HEK293 (cell line): ENCODE results near the gene RBPJL.
A peak's percentile ranks its signal among the peaks of the same experiment; 100 is the strongest.

ENCODE experiments used
- ATF2 ChIP-seq: fragments of 450-650 bp; formaldehyde crosslinking; IDR thresholded peaks from 2 replicates; pipeline ENCODE4 v1.5.1; 2016; ENCODE audit warnings: missing biosample characterization, missing genetic modification characterization, low read depth
- EGR2 ChIP-seq: fragments of 450-650 bp; formaldehyde crosslinking; IDR thresholded peaks from 2 replicates; pipeline ENCODE4 v1.5.1; 2016; ENCODE audit warnings: low read depth, missing biosample characterization, missing genetic modification characterization
- KLF1 ChIP-seq: fragments of 450-650 bp; formaldehyde crosslinking; IDR thresholded peaks from 2 replicates; pipeline ENCODE4 v1.5.1; 2016; ENCODE audit warnings: missing biosample characterization, missing genetic modification characterization
- KLF16 ChIP-seq: fragments of 450-650 bp; formaldehyde crosslinking; IDR thresholded peaks from 2 replicates; pipeline ENCODE4 v1.5.1; 2017; ENCODE audit warnings: missing biosample characterization, missing genetic modification characterization
- MYNN ChIP-seq: fragments of 450-650 bp; formaldehyde crosslinking; IDR thresholded peaks from 2 replicates; pipeline ENCODE4 v1.5.1; 2016; ENCODE audit warnings: missing biosample characterization, missing genetic modification characterization, borderline replicate concordance
- PBX3 ChIP-seq: sonication (generic); formaldehyde crosslinking; IDR thresholded peaks from 2 replicates; pipeline ENCODE4 v1.8.1; 2022; ENCODE audit warnings: mild to moderate bottlenecking, moderate library complexity, missing genetic modification reagents
- YY1 ChIP-seq: fragments of 450-650 bp; formaldehyde crosslinking; IDR thresholded peaks from 2 replicates; pipeline ENCODE4 v1.5.1; 2018; ENCODE audit warnings: missing biosample characterization, missing genetic modification characterization
- ZBTB11 ChIP-seq: fragments of 450-650 bp; formaldehyde crosslinking; conservative IDR thresholded peaks from 2 replicates; pipeline ENCODE4 v1.5.1; 2016; ENCODE audit warnings: low read depth, missing biosample characterization, missing genetic modification characterization
- ZNF138 ChIP-seq: fragments of 450-650 bp; formaldehyde crosslinking; IDR thresholded peaks from 2 replicates; pipeline ENCODE4 v1.5.1; 2016; ENCODE audit warnings: missing biosample characterization, missing genetic modification characterization, borderline replicate concordance
- ZNF239 ChIP-seq: fragments of 450-650 bp; formaldehyde crosslinking; IDR thresholded peaks from 2 replicates; pipeline ENCODE4 v1.5.1; 2016; ENCODE audit warnings: missing biosample characterization, missing genetic modification characterization
- ZNF274 ChIP-seq, 2 experiments: fragments of 200-500 bp in 1 of 2; fragments of 450-650 bp in 1 of 2; sonication (Bioruptor generic) in 1 of 2; formaldehyde crosslinking in 1 of 2; IDR thresholded peaks; 2 replicates each; pipeline versions ENCODE4 v1.5.1 to v1.6.1; 2014 to 2016; ENCODE audit warnings: borderline replicate concordance in 1 of 2, inconsistent platforms in 1 of 2, low read length in 1 of 2, missing biosample characterization in 1 of 2, missing genetic modification characterization in 1 of 2
- ZNF302 ChIP-seq: fragments of 450-650 bp; formaldehyde crosslinking; IDR thresholded peaks from 2 replicates; pipeline ENCODE4 v1.5.1; 2016; ENCODE audit warnings: missing biosample characterization, missing genetic modification characterization, low read depth
- ZNF391 ChIP-seq: fragments of 450-650 bp; formaldehyde crosslinking; IDR thresholded peaks from 2 replicates; pipeline ENCODE4 v1.5.1; 2016; ENCODE audit warnings: low read depth, missing biosample characterization, missing genetic modification characterization, borderline replicate concordance
- ZNF473 ChIP-seq: fragments of 450-650 bp; formaldehyde crosslinking; IDR thresholded peaks from 2 replicates; pipeline ENCODE4 v1.5.1; 2017; ENCODE audit warnings: missing biosample characterization, missing genetic modification characterization
- ZNF501 ChIP-seq: fragments of 450-650 bp; formaldehyde crosslinking; IDR thresholded peaks from 2 replicates; pipeline ENCODE4 v1.5.1; 2016; ENCODE audit warnings: missing biosample characterization, missing genetic modification characterization
- ZNF544 ChIP-seq: fragments of 450-650 bp; formaldehyde crosslinking; IDR thresholded peaks from 2 replicates; pipeline ENCODE4 v1.5.0; 2017; ENCODE audit warnings: missing biosample characterization, missing genetic modification characterization
- ZNF561 ChIP-seq: fragments of 450-650 bp; IDR thresholded peaks from 2 replicates; pipeline ENCODE4 v1.5.1; 2018; ENCODE audit warnings: missing biosample characterization, missing genetic modification characterization, borderline replicate concordance
- ZNF571 ChIP-seq: fragments of 450-650 bp; formaldehyde crosslinking; IDR thresholded peaks from 2 replicates; pipeline ENCODE4 v1.5.0; 2017; ENCODE audit warnings: missing biosample characterization, missing genetic modification characterization
- ZNF610 ChIP-seq: fragments of 450-650 bp; formaldehyde crosslinking; IDR thresholded peaks from 2 replicates; pipeline ENCODE4 v1.5.1; 2016; ENCODE audit warnings: missing biosample characterization, missing genetic modification characterization, borderline replicate concordance
- ZNF658 ChIP-seq: fragments of 450-650 bp; formaldehyde crosslinking; IDR thresholded peaks from 2 replicates; pipeline ENCODE4; 2016; ENCODE audit warnings: missing biosample characterization, missing genetic modification characterization
- ZNF670 ChIP-seq: fragments of 450-650 bp; formaldehyde crosslinking; IDR thresholded peaks from 2 replicates; pipeline ENCODE4 v1.5.1; 2016; ENCODE audit warnings: missing biosample characterization, missing genetic modification characterization, low read depth
- ZNF777 ChIP-seq: fragments of 450-650 bp; formaldehyde crosslinking; IDR thresholded peaks from 2 replicates; pipeline ENCODE4 v1.5.1; 2017; ENCODE audit warnings: missing biosample characterization, missing genetic modification characterization, borderline replicate concordance
- TF ChIP-seq, protein P1 (sequence below): fragments of 450-650 bp; formaldehyde crosslinking; IDR thresholded peaks from 2 replicates; pipeline ENCODE4 v1.5.1; 2016; ENCODE audit warnings: missing biosample characterization, missing genetic modification characterization
- TF ChIP-seq, protein P2 (sequence below): fragments of 450-650 bp; formaldehyde crosslinking; IDR thresholded peaks from 2 replicates; pipeline ENCODE4 v1.5.1; 2017; ENCODE audit warnings: missing biosample characterization, missing genetic modification characterization
- TF ChIP-seq, protein P3 (sequence below): fragments of 450-650 bp; formaldehyde crosslinking; IDR thresholded peaks from 2 replicates; pipeline ENCODE4 v1.5.1; 2017; ENCODE audit warnings: missing biosample characterization, missing genetic modification characterization
- TF ChIP-seq, protein P4 (sequence below): fragments of 450-650 bp; formaldehyde crosslinking; IDR thresholded peaks from 2 replicates; pipeline ENCODE4 v1.5.1; 2016; ENCODE audit warnings: missing biosample characterization, missing genetic modification characterization

RBPJL gene

DNA sequence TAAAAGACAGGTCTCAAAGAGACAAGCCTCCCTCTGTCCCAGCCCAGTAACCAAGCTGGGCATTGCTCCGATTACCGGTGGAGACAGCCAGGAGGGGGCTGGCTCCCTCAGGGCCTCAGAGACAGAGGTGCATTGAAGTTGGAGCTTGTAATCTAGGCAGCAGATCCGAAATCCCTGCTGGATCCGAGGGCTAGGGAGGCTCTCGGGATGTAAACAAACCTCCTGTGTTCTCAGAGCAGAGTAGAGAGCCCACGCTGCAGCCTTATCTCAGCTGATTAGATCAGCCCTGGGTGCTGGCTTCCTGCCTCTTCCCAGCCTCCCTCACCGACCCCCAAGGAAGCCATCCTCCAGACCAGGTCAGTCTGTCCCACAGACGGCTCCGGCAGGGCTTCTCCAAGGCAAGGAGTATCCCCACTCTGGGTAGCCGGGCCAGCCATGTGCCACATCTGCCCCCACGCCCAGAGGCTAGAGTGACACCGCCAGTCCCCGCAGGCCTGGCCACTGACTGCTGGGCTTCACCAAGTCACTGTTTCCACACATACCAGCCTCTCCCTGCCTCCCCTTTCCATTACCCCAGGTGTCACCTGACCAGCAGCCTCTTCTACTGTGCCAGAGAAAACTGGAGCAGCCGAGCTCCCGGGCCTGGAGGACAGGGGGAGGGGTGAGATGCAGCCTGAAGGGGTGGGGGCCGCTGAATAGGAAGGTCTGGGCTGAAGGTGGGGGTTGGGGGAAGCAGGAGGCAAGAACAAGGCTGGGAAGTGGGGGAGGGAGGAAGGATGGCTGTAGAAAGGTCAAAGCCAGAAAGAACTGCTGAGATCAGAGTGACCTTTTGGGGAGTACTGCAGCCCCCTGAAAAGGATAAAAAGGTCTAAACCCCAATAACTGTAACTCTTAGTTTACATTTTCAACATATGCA lies 35.6 kb downstream of the RBPJL start (continued):
- TF ChIP-seq KLF16 (tag by site-specific recombination) (0 out of 2 replicates have a peak, but pooled peaks have one; percentile 11), ATF2 (tag by site-specific recombination) (no peak), PBX3 (CRISPR knock-in tag) (no peak), ZNF138 (no peak), ZNF239 (no peak), ZBTB11 (tag by site-specific recombination) (no peak), ZNF561 (tag by site-specific recombination) (no peak), ZNF391 (no peak), ZNF658 (tag by site-specific recombination) (no peak), KLF1 (tag by site-specific recombination) (0 out of 2 replicates have a peak, but pooled peaks have one; percentile 10), ZNF777 (tag by site-specific recombination) (no peak), ZNF670 (tag by site-specific recombination) (no peak), EGR2 (tag by site-specific recombination) (peak; percentile 88), ZNF274 (IDR thresholded peaks at IDR 0.05; ENCODE audit: low read length) (no peak), ZNF274 (tag by site-specific recombination; IDR thresholded peaks at IDR 0.05; ENCODE audit: borderline replicate concordance) (no peak), ZNF302 (tag by site-specific recombination) (no peak), YY1 (tag by site-specific recombination) (no peak), MYNN (tag by site-specific recombination) (no peak), ZNF571 (tag by site-specific recombination) (no peak), ZNF473 (no peak), ZNF610 (tag by site-specific recombination) (no peak), ZNF544 (tag by site-specific recombination) (no peak), ZNF501 (tag by site-specific recombination) (no peak)
- TF ChIP-seq, protein P1, sequence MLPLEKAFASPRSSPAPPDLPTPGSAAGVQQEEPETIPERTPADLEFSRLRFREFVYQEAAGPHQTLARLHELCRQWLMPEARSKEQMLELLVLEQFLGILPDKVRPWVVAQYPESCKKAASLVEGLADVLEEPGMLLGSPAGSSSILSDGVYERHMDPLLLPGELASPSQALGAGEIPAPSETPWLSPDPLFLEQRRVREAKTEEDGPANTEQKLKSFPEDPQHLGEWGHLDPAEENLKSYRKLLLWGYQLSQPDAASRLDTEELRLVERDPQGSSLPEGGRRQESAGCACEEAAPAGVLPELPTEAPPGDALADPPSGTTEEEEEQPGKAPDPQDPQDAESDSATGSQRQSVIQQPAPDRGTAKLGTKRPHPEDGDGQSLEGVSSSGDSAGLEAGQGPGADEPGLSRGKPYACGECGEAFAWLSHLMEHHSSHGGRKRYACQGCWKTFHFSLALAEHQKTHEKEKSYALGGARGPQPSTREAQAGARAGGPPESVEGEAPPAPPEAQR (tag by site-specific recombination) = no peak
- TF ChIP-seq, protein P2, sequence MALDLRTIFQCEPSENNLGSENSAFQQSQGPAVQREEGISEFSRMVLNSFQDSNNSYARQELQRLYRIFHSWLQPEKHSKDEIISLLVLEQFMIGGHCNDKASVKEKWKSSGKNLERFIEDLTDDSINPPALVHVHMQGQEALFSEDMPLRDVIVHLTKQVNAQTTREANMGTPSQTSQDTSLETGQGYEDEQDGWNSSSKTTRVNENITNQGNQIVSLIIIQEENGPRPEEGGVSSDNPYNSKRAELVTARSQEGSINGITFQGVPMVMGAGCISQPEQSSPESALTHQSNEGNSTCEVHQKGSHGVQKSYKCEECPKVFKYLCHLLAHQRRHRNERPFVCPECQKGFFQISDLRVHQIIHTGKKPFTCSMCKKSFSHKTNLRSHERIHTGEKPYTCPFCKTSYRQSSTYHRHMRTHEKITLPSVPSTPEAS (tag by site-specific recombination) = no peak
- TF ChIP-seq, protein P3, sequence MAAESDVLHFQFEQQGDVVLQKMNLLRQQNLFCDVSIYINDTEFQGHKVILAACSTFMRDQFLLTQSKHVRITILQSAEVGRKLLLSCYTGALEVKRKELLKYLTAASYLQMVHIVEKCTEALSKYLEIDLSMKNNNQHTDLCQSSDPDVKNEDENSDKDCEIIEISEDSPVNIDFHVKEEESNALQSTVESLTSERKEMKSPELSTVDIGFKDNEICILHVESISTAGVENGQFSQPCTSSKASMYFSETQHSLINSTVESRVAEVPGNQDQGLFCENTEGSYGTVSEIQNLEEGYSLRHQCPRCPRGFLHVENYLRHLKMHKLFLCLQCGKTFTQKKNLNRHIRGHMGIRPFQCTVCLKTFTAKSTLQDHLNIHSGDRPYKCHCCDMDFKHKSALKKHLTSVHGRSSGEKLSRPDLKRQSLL (tag by site-specific recombination) = no peak
- TF ChIP-seq, protein P4, sequence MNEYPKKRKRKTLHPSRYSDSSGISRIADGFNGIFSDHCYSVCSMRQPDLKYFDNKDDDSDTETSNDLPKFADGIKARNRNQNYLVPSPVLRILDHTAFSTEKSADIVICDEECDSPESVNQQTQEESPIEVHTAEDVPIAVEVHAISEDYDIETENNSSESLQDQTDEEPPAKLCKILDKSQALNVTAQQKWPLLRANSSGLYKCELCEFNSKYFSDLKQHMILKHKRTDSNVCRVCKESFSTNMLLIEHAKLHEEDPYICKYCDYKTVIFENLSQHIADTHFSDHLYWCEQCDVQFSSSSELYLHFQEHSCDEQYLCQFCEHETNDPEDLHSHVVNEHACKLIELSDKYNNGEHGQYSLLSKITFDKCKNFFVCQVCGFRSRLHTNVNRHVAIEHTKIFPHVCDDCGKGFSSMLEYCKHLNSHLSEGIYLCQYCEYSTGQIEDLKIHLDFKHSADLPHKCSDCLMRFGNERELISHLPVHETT (tag by site-specific recombination) = 0 out of 2 replicates have a peak, but pooled peaks have one; percentile 29
